WERI-Rb-1 (cell line): ENCODE data around the gene CCDC154.

ENCODE experiments used
- DNase-seq: peaks from one replicate; pipeline ENCODE4 v3.0.0-alpha.2; 2020
- H3K27ac ChIP-seq: fragments of 250-450 bp; sonication (Bioruptor Pico); 2 replicates; pipeline ENCODE4 v1.5.1; 2020; ENCODE audit warnings: mild to moderate bottlenecking, moderate library complexity
- H3K27me3 ChIP-seq: fragments of 250-450 bp; sonication (Bioruptor Pico); 2 replicates; pipeline ENCODE4 v1.5.1; 2021; ENCODE audit warnings: mild to moderate bottlenecking, low read depth, moderate library complexity; ENCODE audit not compliant: insufficient read depth, severe bottlenecking
- H3K36me3 ChIP-seq: fragments of 250-450 bp; sonication (Bioruptor Pico); 2 replicates; pipeline ENCODE4 v1.5.1; 2020; ENCODE audit warnings: mild to moderate bottlenecking, moderate library complexity
- H3K4me3 ChIP-seq: 2 replicates; pipeline ENCODE4 v1.5.1; 2011; ENCODE audit warnings: low read depth, mild to moderate bottlenecking, control low read depth, low read length
- H3K9me3 ChIP-seq: fragments of 250-450 bp; sonication (Bioruptor Pico); 2 replicates; pipeline ENCODE4 v1.5.1; 2021; ENCODE audit warnings: mild to moderate bottlenecking, moderate library complexity; ENCODE audit not compliant: severe bottlenecking
- CTCF ChIP-seq: IDR thresholded peaks from 2 replicates; pipeline ENCODE4 v1.5.1; 2011; ENCODE audit warnings: low read depth, mild to moderate bottlenecking, control low read depth, inconsistent platforms, low read length

Gene CCDC154

GRCh38 chr16:1403733-1404132, 40.6 kb downstream of the CCDC154 start:
- no peak overlapping the region for H3K27ac ChIP-seq
- no peak for DNase-seq

GRCh38 chr16:1403036-1403435, 41.3 kb downstream of the CCDC154 start:
- no peaks in the 10 kb centered on the region for H3K9me3 ChIP-seq
- no peak for DNase-seq
- no peaks in the 10 kb centered on the region for H3K27me3 ChIP-seq
- H3K27ac ChIP-seq = no peak overlapping the region
- H3K36me3 ChIP-seq = peaks cover 17% of the 10 kb centered on the region
- no peak for TF ChIP-seq CTCF
- H3K4me3 ChIP-seq = no peak overlapping the region

More at GRCh38 chr16:1403733-1404132, 40.6 kb downstream of the CCDC154 start:
- Histone ChIP-seq H3K27me3 (no peaks in the 10 kb centered on the region), H3K9me3 (no peaks in the 10 kb centered on the region), H3K36me3 (peaks cover 17% of the 10 kb centered on the region), H3K4me3 (no peak overlapping the region)
- no peak for TF ChIP-seq CTCF

GRCh38 chr16:1401758-1402154, 42.6 kb downstream of the CCDC154 start:
- Histone ChIP-seq H3K9me3 (no peaks in the 10 kb centered on the region), H3K27me3 (no peaks in the 10 kb centered on the region), H3K36me3 (peaks cover 17% of the 10 kb centered on the region), H3K27ac (no peak overlapping the region), H3K4me3 (no peak overlapping the region)
- DNase-seq = no peak
- no peak for TF ChIP-seq CTCF

GRCh38 chr16:1401061-1401757, 43.1 kb downstream of the CCDC154 start:
- no peak for TF ChIP-seq CTCF
- Histone ChIP-seq H3K27ac (no peak overlapping the region), H3K4me3 (no peak overlapping the region), H3K9me3 (no peaks in the 10 kb centered on the region), H3K27me3 (no peaks in the 10 kb centered on the region), H3K36me3 (peaks cover 17% of the 10 kb centered on the region)
- DNase-seq = no peak

GRCh38 chr16:1398826-1399581, 45.4 kb downstream of the CCDC154 start:
- DNase-seq = no peak

More at GRCh38 chr16:1398826-1399581, 45.4 kb downstream of the CCDC154 start:
- no peaks in the 10 kb centered on the region for H3K27me3 ChIP-seq
- peaks cover 17% of the 10 kb centered on the region for H3K36me3 ChIP-seq
- H3K9me3 ChIP-seq = no peaks in the 10 kb centered on the region
- H3K4me3 ChIP-seq = no peak overlapping the region
- no peak overlapping the region for H3K27ac ChIP-seq
- no peak for TF ChIP-seq CTCF
